Hepatocyte (in vitro differentiated cells): ENCODE data around the gene TFCP2L1.

Source experiments
- CTCF ChIP-seq: fragments of 200-600 bp; sonication (generic); IDR thresholded peaks from 2 replicates; pipeline ENCODE4 v1.5.1; 2016; ENCODE audit warnings: antibody characterized with exemption, mild to moderate bottlenecking; ENCODE audit not compliant: poor library complexity
- EZH2 ChIP-seq: fragments of 200-600 bp; sonication (generic); IDR thresholded peaks from 2 replicates; pipeline ENCODE4 v1.6.1; 2016; ENCODE audit warnings: antibody characterized with exemption, mild to moderate bottlenecking, borderline replicate concordance

DNA sequence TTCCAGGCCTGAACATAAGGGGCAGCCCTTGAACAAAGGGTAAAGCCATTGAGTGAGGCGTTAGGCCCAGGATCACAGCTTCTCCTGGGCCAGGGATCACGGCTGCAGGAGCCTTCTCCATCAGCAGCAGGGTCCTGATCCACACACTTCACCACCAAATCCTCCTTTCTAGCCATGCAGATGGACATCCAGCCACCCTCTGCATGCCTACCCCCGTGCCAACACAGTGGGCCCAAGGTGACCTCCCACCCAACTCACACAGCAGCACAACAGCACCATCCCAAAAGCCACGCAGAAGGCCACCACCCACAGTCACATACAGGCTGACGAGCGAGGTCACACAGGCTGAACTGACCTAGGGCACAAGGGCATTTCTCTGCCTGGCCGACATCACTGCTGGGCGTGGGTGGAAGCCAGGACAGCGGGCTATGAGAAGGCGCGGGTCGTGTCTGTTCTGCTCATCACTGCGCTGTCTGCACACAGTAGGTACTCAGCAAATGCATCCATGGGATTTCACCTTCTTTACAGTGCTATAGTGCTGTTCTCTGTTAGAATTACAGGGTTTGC is 31.2 kb downstream of the TFCP2L1 start:
- TF ChIP-seq EZH2, result no peak
- no peak for TF ChIP-seq CTCF
